ENCODE results near the gene NAP1L1.
A peak's percentile ranks its signal among the peaks of the same experiment; 100 is the strongest.

NAP1L1 gene, protein sequence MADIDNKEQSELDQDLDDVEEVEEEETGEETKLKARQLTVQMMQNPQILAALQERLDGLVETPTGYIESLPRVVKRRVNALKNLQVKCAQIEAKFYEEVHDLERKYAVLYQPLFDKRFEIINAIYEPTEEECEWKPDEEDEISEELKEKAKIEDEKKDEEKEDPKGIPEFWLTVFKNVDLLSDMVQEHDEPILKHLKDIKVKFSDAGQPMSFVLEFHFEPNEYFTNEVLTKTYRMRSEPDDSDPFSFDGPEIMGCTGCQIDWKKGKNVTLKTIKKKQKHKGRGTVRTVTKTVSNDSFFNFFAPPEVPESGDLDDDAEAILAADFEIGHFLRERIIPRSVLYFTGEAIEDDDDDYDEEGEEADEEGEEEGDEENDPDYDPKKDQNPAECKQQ

DNA sequence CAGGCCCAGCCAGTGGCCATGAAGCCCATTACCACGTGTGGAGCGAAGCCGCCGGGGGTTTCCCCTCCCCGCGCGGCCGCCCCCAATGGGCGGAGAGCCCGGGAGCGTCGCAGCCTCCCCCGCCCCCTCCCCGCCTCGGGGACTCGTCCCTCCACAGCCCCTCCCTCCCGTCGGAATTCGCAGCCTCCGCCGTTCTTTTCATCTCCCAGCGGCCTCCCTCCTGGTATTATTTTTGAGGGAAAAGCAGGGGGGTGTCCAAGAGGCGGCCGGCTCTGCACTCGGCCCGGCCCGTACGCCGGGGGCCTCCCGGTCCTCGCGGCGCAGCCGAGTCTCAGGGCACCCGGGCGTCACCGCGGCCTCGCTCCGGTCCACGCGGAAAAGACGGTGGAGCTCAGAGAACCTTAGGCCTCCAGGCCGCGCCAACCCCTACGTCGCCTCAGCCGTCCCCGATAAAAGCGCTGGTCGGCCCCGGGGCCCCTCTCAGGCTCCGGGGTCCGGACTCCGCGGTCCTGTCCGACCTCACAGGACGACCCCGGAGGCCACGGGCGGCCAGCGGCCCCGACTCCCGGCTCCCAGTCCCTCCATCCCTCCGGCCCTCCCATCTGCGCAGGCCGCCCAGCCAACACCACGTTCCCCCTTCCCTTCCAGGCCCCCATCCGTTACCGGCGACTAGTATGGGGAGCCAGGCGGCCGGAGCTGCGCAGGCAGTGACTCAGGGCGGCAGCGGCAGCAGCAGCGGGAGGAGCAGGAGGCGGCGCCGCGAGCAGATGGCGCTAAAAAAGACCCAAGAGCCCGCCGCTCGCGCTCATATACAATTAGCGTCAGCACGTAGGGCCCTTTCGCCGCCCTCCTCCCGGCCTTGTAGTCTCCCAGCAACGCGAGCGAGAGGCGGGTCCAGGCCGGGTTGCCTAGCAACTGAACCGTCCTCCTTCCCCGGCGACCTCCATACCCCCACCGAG, at the start of gene NAP1L1:
TSS of gene NAP1L1 (minus strand) at position 782 of the 959 bp plus-strand sequence. CDS start 10,466 bp downstream, outside the sequence.
- DNase-seq, result peak; percentile 99

DNA sequence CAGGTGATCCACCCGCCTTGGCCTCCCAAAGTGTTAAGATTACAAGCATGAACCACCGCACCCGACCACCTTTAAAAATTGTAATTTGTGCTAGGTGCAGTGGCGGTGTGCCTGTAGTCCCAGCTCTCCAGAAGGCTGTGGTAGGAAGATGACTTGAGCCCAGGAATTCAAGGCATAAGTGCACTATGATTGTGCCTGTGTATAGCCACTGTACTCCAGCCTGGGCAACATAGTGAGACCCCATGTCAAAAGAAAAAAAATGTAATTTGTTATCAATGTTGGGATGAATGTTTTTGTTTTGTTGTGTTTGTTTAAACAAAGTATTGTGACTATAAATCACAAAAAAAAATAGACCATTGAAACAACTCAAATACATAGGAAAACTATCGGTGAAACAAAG, 43.1 kb upstream of the NAP1L1 start:
- DNase-seq, result no peak

DNA sequence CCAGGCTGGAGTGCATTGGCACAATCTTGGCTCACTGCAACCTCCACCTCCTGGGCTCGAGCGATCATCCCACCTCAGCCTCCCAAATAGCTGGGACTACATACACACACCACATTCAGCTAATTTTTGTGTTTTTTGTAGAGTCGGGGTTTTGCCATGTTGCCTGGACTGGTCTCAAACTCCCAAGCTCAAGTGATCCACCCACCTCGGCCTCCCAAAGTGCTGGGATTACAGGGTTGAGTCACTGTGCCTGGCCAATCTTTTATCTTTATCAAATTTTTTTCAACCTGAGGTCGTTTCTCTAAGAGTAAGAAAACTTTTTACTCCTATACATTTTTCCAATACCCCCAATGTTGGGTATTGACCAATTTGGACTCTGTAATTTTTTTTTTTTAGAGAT, 40.0 kb upstream of the NAP1L1 start:
- no peak for DNase-seq

DNA sequence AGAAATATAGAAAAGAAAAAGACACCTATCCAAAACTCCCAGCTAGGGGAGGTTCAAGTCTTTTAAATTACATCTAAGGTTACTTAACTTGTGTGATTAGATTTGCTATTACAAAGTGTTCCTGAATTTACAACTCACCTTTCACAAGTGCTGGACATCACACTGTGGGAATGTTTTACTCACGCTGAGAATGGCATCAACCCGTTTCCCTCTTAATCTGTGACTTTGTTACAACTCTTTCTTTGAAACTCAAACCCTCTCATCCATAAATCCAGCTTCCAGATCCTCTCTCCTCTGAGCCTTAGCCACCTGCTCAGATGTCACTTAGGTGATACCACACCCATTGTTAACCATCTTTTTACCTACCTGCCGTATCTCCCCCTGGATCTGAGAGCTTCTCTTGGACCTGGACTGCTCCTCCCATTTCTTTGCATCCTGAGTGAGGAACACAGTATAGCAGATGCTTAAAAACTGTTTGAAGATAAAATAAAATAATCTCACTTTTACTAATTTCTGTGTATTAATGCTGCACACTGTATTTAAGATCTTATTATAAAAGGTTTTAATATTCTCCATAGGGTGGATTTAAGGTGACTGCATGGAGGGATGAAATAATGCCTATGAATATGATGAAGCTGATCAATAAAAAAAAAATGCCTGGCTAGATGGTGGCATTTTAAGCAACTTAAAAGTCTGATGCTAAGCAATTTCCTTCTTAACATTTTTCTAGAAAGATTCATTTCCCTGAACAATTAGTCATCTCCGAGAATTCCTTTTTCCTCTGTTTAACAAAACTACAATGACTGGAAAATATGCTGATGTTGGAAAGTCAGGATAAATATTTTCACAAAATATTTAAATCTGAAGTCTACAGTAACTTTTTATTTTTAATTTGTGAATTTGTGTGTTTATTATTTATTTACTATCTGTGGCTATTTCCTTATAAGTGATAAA, 39.1 kb upstream of the NAP1L1 start:
- peak; percentile 74 for DNase-seq

GRCh38 chr12:76119887-76120286, 35.4 kb upstream of the NAP1L1 start:
- DNase-seq, result no peak

GRCh38 chr12:76117751-76118150, 33.3 kb upstream of the NAP1L1 start:
- no peak for DNase-seq

GRCh38 chr12:76117067-76117691, 32.7 kb upstream of the NAP1L1 start:
- no peak for DNase-seq

DNA sequence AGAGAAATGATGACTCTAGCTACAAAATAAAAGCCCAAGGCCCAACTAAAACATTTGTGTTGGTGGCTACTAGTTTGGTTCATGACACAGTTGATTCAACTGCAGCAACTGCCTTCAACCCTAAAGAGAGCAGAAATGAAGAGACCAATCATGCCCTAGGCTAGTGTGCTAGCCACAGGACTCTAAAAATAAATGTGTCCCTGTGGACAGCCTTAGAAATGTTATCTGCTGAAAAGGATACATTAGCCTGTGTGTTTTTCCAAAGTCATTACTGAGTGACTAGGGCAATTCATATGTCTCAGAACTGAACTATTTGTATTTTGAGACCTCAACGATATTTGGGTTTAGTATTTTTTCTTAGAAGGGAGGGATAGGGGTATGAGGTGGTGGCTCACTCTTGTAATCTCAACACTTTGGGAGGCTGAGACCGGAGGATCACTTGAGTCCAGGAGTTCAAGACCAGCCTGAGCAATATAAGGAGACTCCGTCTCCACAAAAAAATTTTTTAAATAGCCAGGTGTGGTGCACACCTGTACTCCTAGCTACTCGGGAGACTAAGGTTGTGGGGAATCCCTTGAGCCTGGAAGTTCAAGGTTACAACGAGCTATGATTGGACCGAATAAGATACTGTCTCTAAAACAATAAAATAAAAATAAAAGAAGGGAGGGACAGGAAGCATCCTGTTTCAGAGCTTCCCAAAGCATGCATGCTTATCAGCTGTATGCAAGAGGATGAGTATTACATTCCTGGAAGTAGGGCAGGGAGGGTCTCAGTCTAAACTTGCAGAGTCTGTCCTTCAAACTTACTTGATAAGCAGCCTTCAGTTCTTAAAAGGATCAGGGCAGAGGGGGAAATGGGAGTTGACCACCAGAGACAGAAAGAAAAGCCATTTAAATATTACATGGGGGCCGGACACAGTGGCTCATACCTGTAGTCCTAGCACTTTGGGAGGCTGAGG, 29.6 kb upstream of the NAP1L1 start:
- no peak for DNase-seq

GRCh38 chr12:76111209-76111749, 26.8 kb upstream of the NAP1L1 start:
- no peak for DNase-seq

- peak; percentile 11 for DNase-seq
These were observed 25.4 kb upstream of the NAP1L1 start for GRCh38 chr12:76109879-76110278.

GRCh38 chr12:76108356-76108755, 23.9 kb upstream of the NAP1L1 start:
- no peak for DNase-seq

DNA sequence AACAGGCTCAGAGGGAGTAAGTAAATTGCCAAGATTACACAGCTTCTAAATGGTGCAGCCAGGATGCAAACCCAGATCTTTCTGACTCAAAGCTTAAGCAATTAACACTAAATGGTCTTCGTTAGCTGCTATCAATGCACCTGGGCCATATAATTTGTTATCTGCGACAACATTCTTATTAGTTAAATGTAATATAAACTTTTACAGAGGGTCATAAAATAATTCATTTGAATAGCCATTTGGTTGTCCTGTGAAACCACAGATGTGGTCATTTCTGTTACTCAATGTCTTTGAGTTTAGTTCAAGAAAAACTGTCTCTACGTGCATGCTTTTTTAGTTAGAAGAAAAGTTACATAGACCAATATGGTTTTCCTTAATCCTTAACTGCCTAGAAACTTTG, 22.1 kb upstream of the NAP1L1 start:
- peak; percentile 11 for DNase-seq

DNA sequence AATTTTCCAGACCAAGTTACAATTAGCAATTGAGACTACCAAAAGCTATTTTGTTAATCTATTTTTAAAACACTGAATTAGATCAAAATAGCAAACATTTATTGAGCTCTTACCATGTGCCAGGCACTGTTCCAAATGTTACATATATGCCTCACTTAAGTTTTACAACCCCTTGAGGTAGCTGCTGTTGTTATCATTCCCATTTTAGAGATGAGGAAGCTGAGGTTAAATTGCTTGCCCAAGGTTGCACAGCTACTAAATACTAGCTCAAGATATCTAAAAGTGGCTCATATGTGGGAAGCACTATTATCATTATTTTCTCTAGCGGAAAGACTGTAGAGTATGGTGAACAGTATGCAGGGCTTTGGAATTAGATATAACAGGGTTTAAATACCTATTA, 19.5 kb upstream of the NAP1L1 start:
- no peak for DNase-seq

DNA sequence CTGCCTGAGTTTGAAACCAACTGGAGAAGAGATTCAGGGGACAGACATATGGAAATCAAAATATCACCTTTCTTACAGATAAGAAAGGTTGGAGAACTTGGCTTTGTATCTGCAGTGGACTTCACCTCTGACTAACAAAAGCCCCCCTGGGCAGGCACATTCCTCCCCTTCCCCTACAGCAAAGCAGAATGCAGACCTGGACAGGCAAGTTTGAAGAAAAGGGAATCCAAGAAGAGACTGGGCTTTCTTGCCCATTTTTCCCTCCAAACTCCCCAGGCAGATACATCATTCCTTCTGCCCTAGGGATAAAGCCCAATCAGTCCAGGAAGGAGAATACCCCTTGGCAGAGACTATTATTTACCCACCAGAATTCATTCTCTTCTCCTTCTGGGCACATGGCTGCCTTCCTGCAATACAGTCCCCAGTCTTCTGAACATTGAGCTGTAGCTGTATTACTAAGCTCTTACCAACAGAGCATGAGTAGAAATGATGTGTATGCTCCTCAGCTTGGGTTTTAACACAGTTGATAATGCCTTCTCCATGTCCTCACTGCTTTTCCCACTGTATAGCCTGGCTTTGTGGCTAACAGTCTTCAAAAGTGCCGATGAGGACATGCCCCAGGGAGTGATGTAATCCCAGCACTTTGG, 17.4 kb upstream of the NAP1L1 start:
- no peak for DNase-seq

DNA sequence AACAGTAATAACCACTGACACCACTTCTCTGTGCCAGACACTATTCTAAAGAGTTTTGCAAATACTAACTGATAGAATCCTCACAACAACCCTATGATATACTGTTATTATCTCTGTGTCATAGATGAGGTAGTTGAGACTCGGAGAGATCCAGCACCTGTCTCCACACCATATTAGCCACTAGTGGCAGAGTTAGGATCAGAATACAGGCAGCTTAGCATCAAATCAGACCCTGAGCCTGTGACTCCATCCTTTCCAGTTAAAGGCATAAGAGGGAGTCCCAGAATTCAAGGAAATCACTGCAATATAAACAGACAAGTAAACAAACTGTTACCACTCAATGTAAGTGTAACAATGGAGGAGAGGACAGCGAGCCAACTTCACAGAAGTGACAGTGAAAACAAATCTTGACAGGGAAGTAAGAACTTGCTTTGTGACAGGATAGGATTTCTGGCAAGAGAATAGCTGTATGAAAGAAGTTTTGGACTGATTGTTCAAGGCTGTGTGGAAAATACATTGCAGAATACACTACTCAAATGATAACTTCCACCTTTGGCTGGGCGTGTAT, 11.7 kb upstream of the NAP1L1 start:
- DNase-seq, result no peak

GRCh38 chr12:76094754-76095153, 10.3 kb upstream of the NAP1L1 start:
- no peak for DNase-seq

GRCh38 chr12:76091246-76091754, 6.8 kb upstream of the NAP1L1 start:
- no peak for DNase-seq

DNA sequence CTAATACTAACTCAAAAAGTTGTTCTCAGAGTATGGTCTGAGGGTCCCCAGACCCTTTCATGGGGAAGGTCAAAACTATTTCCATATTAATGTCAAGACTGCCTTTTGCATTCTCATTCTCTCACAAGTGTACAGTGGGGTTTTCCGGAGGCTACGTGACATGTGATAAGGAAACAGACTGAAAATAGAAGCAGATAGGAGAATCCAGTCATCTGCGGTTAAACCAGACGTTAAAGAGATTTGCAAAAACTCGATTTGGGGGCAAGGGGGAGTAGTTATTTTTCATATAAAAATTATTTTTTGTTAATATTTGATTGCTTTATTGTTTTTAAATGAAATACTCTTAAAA, 1.0 kb upstream of the NAP1L1 start:
- peak; percentile 21 for DNase-seq

- no peak for DNase-seq
These were observed 506 bp upstream of the NAP1L1 start for GRCh38 chr12:76084863-76085519.
